ENCODE data around the gene PTGER3. TPM values are rescaled to one million over a fixed set of nuclear protein-coding genes. Genes with fewer than 3 reads are reported as not detected.
"Not testable (repeated sequence)": the region's sequence is repeated elsewhere in the genome, so short reads cannot be mapped to it uniquely, and the experiment has no call there.

Gene PTGER3
- total RNA-seq, 1 experiment from 2014 or later, result not detected

GRCh38 chr1:70990469-70991253 lies 57.0 kb downstream of the PTGER3 start:
- TF ChIP-seq, protein P1, sequence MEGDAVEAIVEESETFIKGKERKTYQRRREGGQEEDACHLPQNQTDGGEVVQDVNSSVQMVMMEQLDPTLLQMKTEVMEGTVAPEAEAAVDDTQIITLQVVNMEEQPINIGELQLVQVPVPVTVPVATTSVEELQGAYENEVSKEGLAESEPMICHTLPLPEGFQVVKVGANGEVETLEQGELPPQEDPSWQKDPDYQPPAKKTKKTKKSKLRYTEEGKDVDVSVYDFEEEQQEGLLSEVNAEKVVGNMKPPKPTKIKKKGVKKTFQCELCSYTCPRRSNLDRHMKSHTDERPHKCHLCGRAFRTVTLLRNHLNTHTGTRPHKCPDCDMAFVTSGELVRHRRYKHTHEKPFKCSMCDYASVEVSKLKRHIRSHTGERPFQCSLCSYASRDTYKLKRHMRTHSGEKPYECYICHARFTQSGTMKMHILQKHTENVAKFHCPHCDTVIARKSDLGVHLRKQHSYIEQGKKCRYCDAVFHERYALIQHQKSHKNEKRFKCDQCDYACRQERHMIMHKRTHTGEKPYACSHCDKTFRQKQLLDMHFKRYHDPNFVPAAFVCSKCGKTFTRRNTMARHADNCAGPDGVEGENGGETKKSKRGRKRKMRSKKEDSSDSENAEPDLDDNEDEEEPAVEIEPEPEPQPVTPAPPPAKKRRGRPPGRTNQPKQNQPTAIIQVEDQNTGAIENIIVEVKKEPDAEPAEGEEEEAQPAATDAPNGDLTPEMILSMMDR (IDR thresholded peaks at IDR 0.05; ENCODE audit: unreplicated experiment), result no peak
- DNase-seq (ENCODE audit: unreplicated experiment), result no peak
- no peaks in the 10 kb centered on the region for H3K36me3 Mint-ChIP-seq (ENCODE audit: insufficient read depth, unreplicated experiment)
- no peaks in the 10 kb centered on the region for H3K9me3 Mint-ChIP-seq (ENCODE audit: unreplicated experiment)
- peaks cover 3% of the 10 kb centered on the region for H3K4me1 Mint-ChIP-seq (ENCODE audit: insufficient read depth, unreplicated experiment)
- H3K27ac Mint-ChIP-seq (ENCODE audit: low read depth, unreplicated experiment), result no peak overlapping the region
- intact Hi-C loops (cut with micrococcal nuclease), result no loop called here
- POLR2A ChIA-PET, result no interaction called here
- H3K27me3 Mint-ChIP-seq (ENCODE audit: insufficient read depth, unreplicated experiment), result peaks cover 31% of the 10 kb centered on the region
- CTCF ChIA-PET, result no interaction called here
- no peak overlapping the region for H3K4me3 Mint-ChIP-seq (ENCODE audit: unreplicated experiment)
- BruUV-seq (replicated peaks), result no TSS peak

DNA sequence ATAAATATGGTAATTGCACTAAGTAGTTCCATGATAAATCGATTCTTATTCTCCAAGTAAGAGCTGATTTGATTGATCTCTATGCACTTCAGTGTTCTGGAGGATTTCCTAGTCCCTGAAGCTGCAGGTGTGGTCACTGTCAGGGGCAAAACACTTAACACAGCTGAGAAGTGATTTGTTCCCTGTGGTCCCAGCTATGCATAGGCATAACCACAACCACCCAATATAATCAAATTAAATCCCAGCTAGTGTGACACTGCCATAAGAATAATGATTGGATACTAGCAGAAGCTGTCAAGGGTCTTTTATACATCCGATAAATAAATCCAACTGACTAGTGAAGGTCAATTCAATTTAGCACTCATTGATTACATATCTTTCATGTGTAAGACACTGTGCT lies 60.1 kb downstream of the PTGER3 start:
- DNase-seq (ENCODE audit: unreplicated experiment), result no peak
- TF ChIP-seq, protein P1 (IDR thresholded peaks at IDR 0.05; ENCODE audit: unreplicated experiment), result no peak
- Mint-ChIP-seq H3K9me3 (ENCODE audit: unreplicated experiment) (no peaks in the 10 kb centered on the region), H3K4me3 (ENCODE audit: unreplicated experiment) (no peak overlapping the region), H3K4me1 (ENCODE audit: insufficient read depth, unreplicated experiment) (peaks cover 7% of the 10 kb centered on the region), H3K27me3 (ENCODE audit: insufficient read depth, unreplicated experiment) (peaks cover 4% of the 10 kb centered on the region), H3K27ac (ENCODE audit: low read depth, unreplicated experiment) (no peak overlapping the region), H3K36me3 (ENCODE audit: insufficient read depth, unreplicated experiment) (no peaks in the 10 kb centered on the region)
- POLR2A ChIA-PET, result interaction anchor here (0.6 kb wide), 1 partner anchor 93 kb away, joined by 3 read pairs; the partner anchor contains the start of gene ZRANB2
- CTCF ChIA-PET, result interaction anchor here (0.6 to 1.0 kb wide), 2 partner anchors 26 to 360 kb away, joined by 3 read pairs; no protein-coding TSS in a partner anchor
- intact Hi-C loops (cut with micrococcal nuclease), result no loop called here
- no TSS peak for BruUV-seq (replicated peaks)

DNA sequence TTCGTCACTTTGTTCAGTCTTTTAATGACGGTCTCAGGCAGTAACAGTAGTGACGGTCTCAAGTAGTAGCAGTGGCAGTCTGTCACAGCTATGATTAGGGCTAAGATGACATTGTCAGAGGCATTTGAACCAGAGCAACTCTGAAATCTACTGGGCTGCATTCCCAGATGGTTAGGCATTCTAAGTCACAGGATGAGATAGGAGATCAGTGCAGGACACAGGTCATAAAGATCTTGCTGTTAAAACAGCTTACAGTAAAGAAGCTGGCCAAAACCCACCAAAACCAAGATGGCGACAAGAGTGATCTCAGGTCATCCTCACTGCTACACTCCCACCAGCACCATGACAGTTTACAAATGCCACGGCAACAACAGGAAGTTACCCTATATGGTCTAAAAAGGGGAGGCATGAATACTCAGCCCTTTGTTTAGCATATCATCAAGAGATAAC lies 61.8 kb downstream of the PTGER3 start:
- H3K36me3 Mint-ChIP-seq (ENCODE audit: insufficient read depth, unreplicated experiment); H3K4me1 Mint-ChIP-seq (ENCODE audit: insufficient read depth, unreplicated experiment); intact Hi-C loops (cut with micrococcal nuclease); H3K27me3 Mint-ChIP-seq (ENCODE audit: insufficient read depth, unreplicated experiment); BruUV-seq (replicated peaks); DNase-seq (ENCODE audit: unreplicated experiment); H3K27ac Mint-ChIP-seq (ENCODE audit: low read depth, unreplicated experiment); POLR2A ChIA-PET; H3K4me3 Mint-ChIP-seq (ENCODE audit: unreplicated experiment); H3K9me3 Mint-ChIP-seq (ENCODE audit: unreplicated experiment): not testable (repeated sequence)
- CTCF ChIA-PET, result interaction anchor here (0.6 kb wide), 1 partner anchor 366 kb away, joined by 3 read pairs; no protein-coding TSS in a partner anchor

GRCh38 chr1:70985278-70985677 lies 62.3 kb downstream of the PTGER3 start:
- peaks cover 11% of the 10 kb centered on the region for H3K27me3 Mint-ChIP-seq (ENCODE audit: insufficient read depth, unreplicated experiment)
- BruUV-seq (replicated peaks); intact Hi-C loops (cut with micrococcal nuclease); H3K4me1 Mint-ChIP-seq (ENCODE audit: insufficient read depth, unreplicated experiment); H3K27ac Mint-ChIP-seq (ENCODE audit: low read depth, unreplicated experiment); DNase-seq (ENCODE audit: unreplicated experiment); H3K9me3 Mint-ChIP-seq (ENCODE audit: unreplicated experiment); H3K4me3 Mint-ChIP-seq (ENCODE audit: unreplicated experiment); H3K36me3 Mint-ChIP-seq (ENCODE audit: insufficient read depth, unreplicated experiment): not testable (repeated sequence)
- POLR2A ChIA-PET, result interaction anchor here (0.6 kb wide), 1 partner anchor 29 kb away, joined by 3 read pairs; no protein-coding TSS in a partner anchor
- CTCF ChIA-PET, result interaction anchor here (0.6 kb wide), 1 partner anchor 366 kb away, joined by 3 read pairs; no protein-coding TSS in a partner anchor

- peaks cover 6% of the 10 kb centered on the region for H3K9me3 Mint-ChIP-seq (ENCODE audit: unreplicated experiment)
- DNase-seq (ENCODE audit: unreplicated experiment), result no peak
- H3K36me3 Mint-ChIP-seq (ENCODE audit: insufficient read depth, unreplicated experiment), result no peaks in the 10 kb centered on the region
- no peak overlapping the region for H3K27ac Mint-ChIP-seq (ENCODE audit: low read depth, unreplicated experiment)
- H3K27me3 Mint-ChIP-seq (ENCODE audit: insufficient read depth, unreplicated experiment), result peaks cover 26% of the 10 kb centered on the region
- no TSS peak for BruUV-seq (replicated peaks)
- H3K4me3 Mint-ChIP-seq (ENCODE audit: unreplicated experiment), result no peak overlapping the region
- TF ChIP-seq, protein P1 (IDR thresholded peaks at IDR 0.05; ENCODE audit: unreplicated experiment), result no peak
- peaks cover under 1% of the 10 kb centered on the region for H3K4me1 Mint-ChIP-seq (ENCODE audit: insufficient read depth, unreplicated experiment)
- intact Hi-C loops (cut with micrococcal nuclease), result no loop called here
- CTCF ChIA-PET, result interaction anchor here (0.9 kb wide), 1 partner anchor 294 kb away, joined by 3 read pairs; no protein-coding TSS in a partner anchor
- POLR2A ChIA-PET, result no interaction called here
Observed at GRCh38 chr1:70980361-70980760, 67.3 kb downstream of the PTGER3 start.

Data from MCF 10A (cell line).